Astrocyte of the spinal cord (primary cell): Measurements from ENCODE around the gene TEX264.

Experiments used
- DNase-seq: peaks from one replicate; pipeline ENCODE4 v3.0.0; 2011; ENCODE audit warnings: low read depth, low spot score
- H3K4me3 ChIP-seq: 2 replicates; pipeline ENCODE4 v1.5.1; 2011; ENCODE audit warnings: low read depth, mild to moderate bottlenecking, low read length, moderate library complexity
- in situ Hi-C: cut with HindIII; loops from 2 replicates; pipeline ENCODE4 v1.10.0; 2017; ENCODE audit warnings: low sequenced_read_pairs
- TF ChIP-seq, protein P1 (sequence below): IDR thresholded peaks from 2 replicates; pipeline ENCODE4 v1.5.1; 2012; ENCODE audit warnings: low read depth, mild to moderate bottlenecking, low read length, inconsistent platforms

The TEX264 gene, protein sequence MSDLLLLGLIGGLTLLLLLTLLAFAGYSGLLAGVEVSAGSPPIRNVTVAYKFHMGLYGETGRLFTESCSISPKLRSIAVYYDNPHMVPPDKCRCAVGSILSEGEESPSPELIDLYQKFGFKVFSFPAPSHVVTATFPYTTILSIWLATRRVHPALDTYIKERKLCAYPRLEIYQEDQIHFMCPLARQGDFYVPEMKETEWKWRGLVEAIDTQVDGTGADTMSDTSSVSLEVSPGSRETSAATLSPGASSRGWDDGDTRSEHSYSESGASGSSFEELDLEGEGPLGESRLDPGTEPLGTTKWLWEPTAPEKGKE

DNA sequence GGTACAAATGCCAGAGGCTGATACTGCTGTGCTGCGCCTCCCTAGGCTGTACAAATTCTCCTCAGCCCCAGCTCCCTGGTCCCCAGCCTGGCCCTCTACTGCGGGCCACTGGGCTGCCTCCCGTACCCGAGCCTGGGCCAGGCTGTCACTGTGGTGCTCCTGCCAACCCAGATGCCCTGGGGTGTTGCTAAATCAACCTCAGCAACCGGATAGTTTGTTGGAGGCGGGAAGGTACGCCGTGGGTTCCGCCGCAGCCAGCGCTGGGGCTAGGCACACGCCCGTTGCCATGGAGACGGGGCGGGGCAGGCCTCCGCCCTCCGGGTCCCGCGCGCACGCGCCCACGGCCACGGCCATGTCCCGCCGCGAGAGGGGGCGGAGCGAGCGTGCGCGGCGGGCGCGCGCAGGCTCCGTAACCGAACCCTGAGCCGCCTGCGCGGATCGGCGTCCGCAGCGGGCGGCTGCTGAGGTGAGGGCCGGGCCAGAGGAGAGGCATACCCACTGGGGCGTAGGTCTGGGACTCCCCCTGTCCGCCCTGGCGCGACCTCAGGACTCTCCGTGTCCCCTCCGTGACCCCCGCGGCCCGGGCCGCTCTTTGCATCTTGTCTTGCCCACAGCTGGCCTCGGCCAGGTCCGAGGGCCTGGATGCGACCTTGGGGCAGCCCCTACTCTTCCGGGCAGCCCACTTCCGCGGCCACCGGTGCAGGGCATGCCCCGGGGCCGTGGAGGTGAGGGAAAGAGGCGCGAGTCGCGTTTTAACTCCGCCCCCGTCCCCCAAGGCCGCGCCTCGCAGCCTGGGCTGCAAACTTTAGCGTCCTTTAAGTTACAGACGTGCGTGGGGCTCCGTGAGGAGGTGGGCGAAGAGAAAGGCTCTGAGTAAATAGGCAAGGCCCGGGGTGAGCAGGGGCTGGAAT lies at the start of gene TEX264:
Gene TEX264 (plus strand): TSS at position 430 of the 911 bp plus-strand sequence. CDS start 3,053 bp downstream, outside the sequence.
- peak within 1 kb of the TSS; percentile 83 for H3K4me3 ChIP-seq
- in situ Hi-C loops, result no loop called here
- peak; percentile 68 for DNase-seq
- TF ChIP-seq, protein P1, sequence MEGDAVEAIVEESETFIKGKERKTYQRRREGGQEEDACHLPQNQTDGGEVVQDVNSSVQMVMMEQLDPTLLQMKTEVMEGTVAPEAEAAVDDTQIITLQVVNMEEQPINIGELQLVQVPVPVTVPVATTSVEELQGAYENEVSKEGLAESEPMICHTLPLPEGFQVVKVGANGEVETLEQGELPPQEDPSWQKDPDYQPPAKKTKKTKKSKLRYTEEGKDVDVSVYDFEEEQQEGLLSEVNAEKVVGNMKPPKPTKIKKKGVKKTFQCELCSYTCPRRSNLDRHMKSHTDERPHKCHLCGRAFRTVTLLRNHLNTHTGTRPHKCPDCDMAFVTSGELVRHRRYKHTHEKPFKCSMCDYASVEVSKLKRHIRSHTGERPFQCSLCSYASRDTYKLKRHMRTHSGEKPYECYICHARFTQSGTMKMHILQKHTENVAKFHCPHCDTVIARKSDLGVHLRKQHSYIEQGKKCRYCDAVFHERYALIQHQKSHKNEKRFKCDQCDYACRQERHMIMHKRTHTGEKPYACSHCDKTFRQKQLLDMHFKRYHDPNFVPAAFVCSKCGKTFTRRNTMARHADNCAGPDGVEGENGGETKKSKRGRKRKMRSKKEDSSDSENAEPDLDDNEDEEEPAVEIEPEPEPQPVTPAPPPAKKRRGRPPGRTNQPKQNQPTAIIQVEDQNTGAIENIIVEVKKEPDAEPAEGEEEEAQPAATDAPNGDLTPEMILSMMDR, result no peak

DNA sequence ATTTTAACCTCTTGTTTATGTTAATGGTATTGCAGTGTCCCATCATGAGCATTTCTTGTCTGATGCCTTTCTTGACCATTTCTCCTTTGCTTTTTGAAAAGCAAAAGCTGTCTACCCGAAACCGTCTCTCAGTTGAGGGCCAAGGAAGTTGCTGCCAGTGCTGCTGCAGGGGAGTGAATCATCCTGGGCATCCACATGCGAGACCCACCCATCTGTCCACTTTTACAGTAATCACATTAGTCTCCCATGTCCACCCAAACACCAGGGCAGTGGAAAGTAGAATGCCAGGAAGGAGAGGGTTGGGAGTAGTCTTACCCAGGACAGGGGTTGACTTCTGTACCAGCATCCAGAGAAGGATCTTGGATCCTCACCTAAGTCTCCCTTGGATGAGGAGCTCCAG lies 48.6 kb upstream of the TEX264 start:
- H3K4me3 ChIP-seq, result no peak overlapping the region
- in situ Hi-C loops, result no loop called here
- TF ChIP-seq, protein P1, result no peak
- DNase-seq, result no peak

DNA sequence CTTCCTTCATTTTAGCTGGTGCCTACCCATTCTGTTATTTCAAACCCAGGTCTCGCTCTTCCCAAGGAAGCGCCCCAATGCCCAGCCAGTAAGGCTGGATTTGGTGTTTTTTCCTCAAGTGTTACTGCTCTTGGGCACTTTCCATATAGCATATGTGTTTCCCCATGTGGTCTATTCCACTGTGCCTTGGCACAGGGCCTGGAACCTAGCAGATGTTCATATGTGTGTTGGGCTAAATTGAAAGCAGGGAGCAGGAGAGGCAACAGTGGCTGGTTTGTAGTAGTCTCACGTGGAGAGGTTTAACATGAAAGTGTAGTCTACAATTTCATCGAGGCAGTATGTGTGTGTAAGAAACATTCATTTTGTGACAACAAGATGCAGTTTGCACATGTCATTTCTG lies 48.2 kb upstream of the TEX264 start:
- TF ChIP-seq, protein P1, result no peak
- in situ Hi-C loops, result no loop called here
- peak; percentile 67 for DNase-seq
- no peak overlapping the region for H3K4me3 ChIP-seq

DNA sequence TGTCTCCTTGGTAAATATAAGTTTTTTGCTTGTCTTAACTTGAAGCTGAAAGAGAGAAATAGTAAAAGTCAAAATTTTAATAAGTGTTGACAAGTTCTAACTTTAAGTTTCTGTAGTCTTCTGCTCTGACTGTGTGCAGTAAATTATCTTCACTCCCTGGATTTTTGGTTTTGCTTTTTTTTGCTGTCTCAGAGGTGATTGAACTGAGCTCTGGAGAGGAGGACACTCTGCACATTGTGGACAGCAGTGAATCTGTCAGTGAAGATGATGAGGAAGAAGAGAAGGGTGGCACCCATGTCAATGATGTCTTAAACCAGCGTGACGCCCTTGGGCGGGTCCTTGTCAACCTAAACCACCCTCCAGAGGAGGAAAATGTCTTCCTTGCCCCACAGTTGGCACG lies 40.5 kb upstream of the TEX264 start:
- TF ChIP-seq, protein P1, result no peak
- H3K4me3 ChIP-seq, result no peak overlapping the region
- no peak for DNase-seq
- in situ Hi-C loops, result no loop called here

DNA sequence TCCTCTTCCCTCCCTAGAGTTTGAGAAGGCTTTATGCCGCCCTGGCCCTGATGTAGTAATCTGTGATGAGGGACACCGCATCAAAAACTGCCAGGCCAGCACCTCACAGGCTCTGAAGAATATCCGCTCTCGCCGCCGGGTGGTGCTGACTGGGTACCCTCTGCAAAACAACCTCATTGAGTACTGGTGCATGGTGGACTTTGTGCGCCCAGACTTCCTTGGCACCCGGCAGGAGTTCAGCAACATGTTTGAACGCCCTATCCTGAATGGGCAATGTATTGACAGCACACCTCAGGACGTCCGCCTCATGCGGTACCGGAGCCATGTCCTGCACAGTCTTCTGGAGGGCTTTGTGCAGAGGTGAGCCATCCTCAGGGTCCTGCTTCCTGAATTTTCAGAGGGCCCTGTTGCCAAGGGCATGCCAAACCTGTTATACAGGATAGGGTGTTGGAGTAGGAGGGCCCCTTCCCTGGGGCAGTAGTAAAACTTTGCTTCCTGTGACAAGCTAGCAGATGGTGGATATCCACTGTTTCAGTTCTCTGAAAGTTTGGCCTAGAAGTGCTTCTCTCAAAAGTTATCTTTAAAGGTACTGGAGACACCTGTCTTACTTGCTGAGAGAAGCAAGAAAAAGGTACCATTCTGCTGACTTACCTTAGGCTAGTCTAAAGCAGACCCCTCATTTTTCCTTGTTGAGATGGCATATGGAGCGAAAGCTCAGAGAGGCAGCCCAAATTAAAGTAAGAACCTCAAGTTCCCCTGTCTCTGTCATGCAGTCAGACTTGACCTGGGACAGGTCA lies 33.7 kb upstream of the TEX264 start:
- in situ Hi-C loops, result no loop called here
- DNase-seq, result no peak
- no peak overlapping the region for H3K4me3 ChIP-seq
- TF ChIP-seq, protein P1, result no peak

DNA sequence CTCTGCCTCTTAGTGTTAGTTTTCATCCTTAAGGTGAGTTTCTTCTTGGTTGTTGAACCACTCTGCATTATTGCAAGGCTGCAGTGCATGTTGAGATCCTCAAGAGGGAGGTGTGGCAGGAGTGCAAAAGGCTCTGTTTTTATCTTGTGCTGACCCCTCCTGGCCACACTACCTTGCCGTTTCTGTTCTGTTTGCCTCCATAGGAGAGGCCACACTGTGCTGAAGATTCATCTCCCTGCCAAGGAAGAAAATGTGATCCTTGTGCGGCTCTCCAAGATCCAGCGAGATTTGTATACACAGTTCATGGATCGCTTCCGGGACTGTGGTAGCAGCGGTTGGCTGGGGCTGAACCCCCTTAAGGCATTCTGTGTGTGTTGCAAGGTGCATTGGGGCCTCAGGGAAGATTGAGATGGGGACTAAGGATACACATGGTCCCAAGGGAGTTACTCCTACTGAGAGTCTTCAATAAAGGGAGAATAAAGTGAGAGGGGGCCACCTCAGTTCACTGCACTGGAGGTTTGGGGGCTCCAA lies 33.0 kb upstream of the TEX264 start:
- peak; percentile 66 for DNase-seq
- in situ Hi-C loops, result no loop called here
- TF ChIP-seq, protein P1, result peak; percentile 86
- no peak overlapping the region for H3K4me3 ChIP-seq
